NCI-H2107 treated with DMSO at 0.1 percent for 48 hours (cell line): ENCODE results near the gene RIPPLY2.

Source experiments
- DNase-seq: peaks from one replicate; lab custom pipeline; 2025; ENCODE audit not compliant: unreplicated experiment; lab: John Stamatoyannopoulos, UW

Gene RIPPLY2

GRCh38 chr6:83859410-83860358 lies 6.5 kb downstream of the RIPPLY2 start, which contains the start of gene CYB5R4:
Gene CYB5R4 (plus strand): TSS chr6:83859689. CDS start chr6:83859783, 94 bp downstream.
- peak; percentile 75 for DNase-seq

- DNase-seq, result peak; percentile 55
Observed at GRCh38 chr6:83860359-83860755, 7.2 kb downstream of the RIPPLY2 start.

- DNase-seq, result no peak
Observed at GRCh38 chr6:83860782-83861495, 7.8 kb downstream of the RIPPLY2 start.

- DNase-seq, result no peak
Observed at GRCh38 chr6:83862776-83863471, 9.8 kb downstream of the RIPPLY2 start.

- no peak for DNase-seq
Observed at GRCh38 chr6:83867043-83867442, 13.9 kb downstream of the RIPPLY2 start.

- DNase-seq, result no peak
Observed at GRCh38 chr6:83867527-83868161, 14.5 kb downstream of the RIPPLY2 start.

- no peak for DNase-seq
Observed at GRCh38 chr6:83868639-83869038, 15.5 kb downstream of the RIPPLY2 start.

GRCh38 chr6:83870649-83871048 lies 17.5 kb downstream of the RIPPLY2 start:
- DNase-seq, result no peak

- no peak for DNase-seq
Observed at GRCh38 chr6:83872386-83873118, 19.4 kb downstream of the RIPPLY2 start.

- DNase-seq, result no peak
Observed at GRCh38 chr6:83873869-83874268, 20.7 kb downstream of the RIPPLY2 start.

- DNase-seq, result no peak
Observed at GRCh38 chr6:83875843-83876242, 22.7 kb downstream of the RIPPLY2 start.

- DNase-seq, result no peak
Observed at GRCh38 chr6:83878902-83879644, 25.9 kb downstream of the RIPPLY2 start.

GRCh38 chr6:83879746-83880145 lies 26.6 kb downstream of the RIPPLY2 start:
- DNase-seq, result no peak

GRCh38 chr6:83883240-83883639 lies 30.1 kb downstream of the RIPPLY2 start:
- DNase-seq, result no peak

- peak; percentile 73 for DNase-seq
Observed at GRCh38 chr6:83884523-83884922, 31.4 kb downstream of the RIPPLY2 start.

GRCh38 chr6:83885984-83886383 lies 32.8 kb downstream of the RIPPLY2 start:
- no peak for DNase-seq

- DNase-seq, result no peak
Observed at GRCh38 chr6:83889621-83890020, 36.5 kb downstream of the RIPPLY2 start.

- DNase-seq, result no peak
Observed at GRCh38 chr6:83890520-83890919, 37.4 kb downstream of the RIPPLY2 start.

GRCh38 chr6:83891586-83891985 lies 38.4 kb downstream of the RIPPLY2 start:
- DNase-seq, result no peak

- peak; percentile 87 for DNase-seq
Observed at GRCh38 chr6:83893024-83893423, 39.9 kb downstream of the RIPPLY2 start.
